PC-3 (cell line): ENCODE measurements around the gene RSBN1L.

ENCODE experiments used
- CTCF ChIP-seq: fragments of 300-600 bp; sonication (generic); conservative IDR thresholded peaks from 2 replicates; pipeline ENCODE4 v1.5.1; 2017; ENCODE audit warnings: antibody characterized with exemption, low read depth, mild to moderate bottlenecking, low read length
- EZH2 ChIP-seq: fragments of 300-600 bp; sonication (generic); IDR thresholded peaks from one replicate; pipeline ENCODE4 v1.6.1; 2017; ENCODE audit warnings: antibody characterized with exemption, mild to moderate bottlenecking, low read length; ENCODE audit not compliant: unreplicated experiment

GRCh38 chr7:77738382-77738781, 42.1 kb downstream of the RSBN1L start:
- TF ChIP-seq EZH2 (no peak), CTCF (no peak)
